GM18951 (cell line): ENCODE data around the gene MYO1C.
"Not testable (repeated sequence)": the region's sequence is repeated elsewhere in the genome, so short reads cannot be mapped to it uniquely, and the experiment has no call there.

ENCODE experiments used
- POLR2A ChIP-seq: IDR thresholded peaks from 4 replicates; pipeline ENCODE4 v1.6.1; 2011; ENCODE audit warnings: mild to moderate bottlenecking; ENCODE audit not compliant: insufficient read length, insufficient read depth; ENCODE audit errors: extremely low read depth
- in situ Hi-C: fragments of 300-500 bp; cut with MboI; formaldehyde crosslinking; loops from one replicate; pipeline ENCODE4 v1.12.0; 2022; ENCODE audit warnings: low sequenced_read_pairs, mixed read lengths, inconsistent platforms; ENCODE audit not compliant: unreplicated experiment

The MYO1C gene

DNA sequence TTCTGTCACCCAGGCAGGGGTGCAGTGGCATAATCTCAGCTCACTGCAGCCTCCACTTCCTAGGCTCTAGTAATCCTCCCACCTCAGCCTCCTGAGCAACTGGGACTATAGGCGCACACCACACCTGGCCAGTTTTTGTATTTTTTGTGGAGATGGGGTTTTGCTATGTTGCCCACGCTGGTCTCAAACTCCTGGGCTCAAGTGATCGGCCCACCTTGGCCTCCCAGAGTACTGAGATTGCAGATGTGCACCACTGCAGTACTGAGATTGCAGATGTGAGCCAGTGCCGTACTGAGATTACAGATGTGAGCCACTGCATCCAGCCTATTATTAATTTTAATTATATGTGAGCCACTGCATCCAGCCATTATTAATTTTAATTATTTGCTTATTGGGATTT lies 50.3 kb downstream of the MYO1C start:
- in situ Hi-C loops = no loop called here
- no peak for TF ChIP-seq POLR2A

DNA sequence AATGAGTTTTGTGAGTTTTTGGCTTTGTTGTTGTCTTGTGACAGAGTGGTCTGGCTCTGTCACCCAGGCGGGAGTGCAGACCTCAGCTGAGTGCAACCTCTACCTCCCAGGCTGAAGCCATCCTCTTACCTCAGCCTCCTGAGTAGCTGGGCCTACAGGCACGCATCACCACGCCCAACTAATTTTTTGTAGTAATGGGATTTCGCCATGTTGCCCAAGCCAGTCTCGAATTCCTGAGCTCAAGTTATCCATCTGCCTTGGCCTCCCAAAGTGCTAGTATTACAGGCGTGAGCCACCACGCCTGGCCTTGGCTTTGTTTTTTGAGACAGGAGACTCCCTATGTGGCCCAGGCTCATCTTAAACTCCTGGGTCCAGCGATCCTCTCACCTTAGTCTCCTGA lies 51.6 kb downstream of the MYO1C start:
- no peak for TF ChIP-seq POLR2A
- in situ Hi-C loops = no loop called here

DNA sequence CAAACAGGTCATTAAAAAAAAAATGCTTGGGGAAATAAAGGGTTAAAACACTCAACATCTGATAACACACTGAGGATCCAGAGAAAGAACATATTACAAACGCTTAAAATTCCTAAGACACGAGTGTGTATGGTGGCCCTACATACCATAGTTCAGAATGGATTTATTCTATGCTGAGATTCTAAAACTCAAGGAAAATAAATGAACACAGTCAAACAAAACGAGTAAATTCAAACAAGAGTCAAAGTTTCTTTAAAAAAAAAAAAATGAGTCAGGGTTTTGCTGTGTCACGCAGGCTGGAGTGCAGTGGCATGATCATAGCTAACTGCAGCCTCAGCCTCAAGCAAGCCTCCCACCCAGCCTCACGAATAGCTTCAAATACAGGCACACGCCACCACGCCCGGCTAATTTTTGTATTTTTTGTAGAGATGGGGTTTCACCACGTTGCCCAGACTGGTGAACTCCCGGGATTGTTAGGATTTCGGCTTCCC lies 53.8 kb downstream of the MYO1C start:
- in situ Hi-C loops = no loop called here
- no peak for TF ChIP-seq POLR2A

- in situ Hi-C loops = no loop called here
- TF ChIP-seq POLR2A = no peak
Observed at GRCh38 chr17:1435326-1435725, 57.2 kb downstream of the MYO1C start.

DNA sequence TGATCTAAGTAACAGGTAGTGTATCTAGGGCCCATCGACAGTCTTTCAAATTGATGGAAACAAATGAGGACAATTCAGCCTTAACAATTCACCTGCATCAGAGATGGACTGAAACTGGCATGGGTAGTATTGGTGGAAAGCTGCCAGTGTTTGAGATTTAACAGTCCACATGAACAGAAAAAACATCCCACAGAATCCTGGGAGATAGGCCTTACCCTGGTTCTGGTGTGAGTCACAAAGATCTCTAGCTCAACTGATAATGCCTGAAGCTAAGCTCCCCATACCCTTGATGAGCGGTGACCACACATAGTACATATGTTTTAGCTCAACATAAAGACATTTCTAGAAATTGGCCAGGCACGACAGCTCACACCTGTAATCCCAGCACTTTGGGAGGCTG lies 58.3 kb downstream of the MYO1C start:
- no peak for TF ChIP-seq POLR2A

DNA sequence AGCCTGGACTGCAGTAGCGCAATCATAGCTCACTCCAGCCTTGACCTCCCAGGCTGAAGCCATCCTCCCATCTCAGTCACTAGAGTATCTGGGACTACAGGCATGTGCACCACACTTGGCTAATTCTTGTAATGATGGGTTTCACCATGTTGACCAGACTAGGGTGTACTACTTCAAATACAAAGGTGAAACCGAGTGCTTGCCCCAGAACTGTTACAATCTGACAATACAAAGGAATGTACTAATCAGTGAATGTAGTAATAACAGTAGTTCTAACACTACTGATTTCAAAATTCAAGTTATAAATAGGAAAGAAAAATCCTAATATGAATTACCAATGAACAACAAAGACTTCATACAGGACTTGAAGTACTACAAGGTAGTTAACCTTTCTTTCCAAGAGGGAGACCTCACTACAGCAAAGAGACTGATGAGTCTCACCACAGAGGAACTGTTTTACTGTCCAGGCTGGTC lies 60.8 kb downstream of the MYO1C start:
- in situ Hi-C loops = no loop called here
- no peak for TF ChIP-seq POLR2A

More for the DNA sequence above, 58.3 kb downstream of the MYO1C start:
- in situ Hi-C loops = no loop called here

DNA sequence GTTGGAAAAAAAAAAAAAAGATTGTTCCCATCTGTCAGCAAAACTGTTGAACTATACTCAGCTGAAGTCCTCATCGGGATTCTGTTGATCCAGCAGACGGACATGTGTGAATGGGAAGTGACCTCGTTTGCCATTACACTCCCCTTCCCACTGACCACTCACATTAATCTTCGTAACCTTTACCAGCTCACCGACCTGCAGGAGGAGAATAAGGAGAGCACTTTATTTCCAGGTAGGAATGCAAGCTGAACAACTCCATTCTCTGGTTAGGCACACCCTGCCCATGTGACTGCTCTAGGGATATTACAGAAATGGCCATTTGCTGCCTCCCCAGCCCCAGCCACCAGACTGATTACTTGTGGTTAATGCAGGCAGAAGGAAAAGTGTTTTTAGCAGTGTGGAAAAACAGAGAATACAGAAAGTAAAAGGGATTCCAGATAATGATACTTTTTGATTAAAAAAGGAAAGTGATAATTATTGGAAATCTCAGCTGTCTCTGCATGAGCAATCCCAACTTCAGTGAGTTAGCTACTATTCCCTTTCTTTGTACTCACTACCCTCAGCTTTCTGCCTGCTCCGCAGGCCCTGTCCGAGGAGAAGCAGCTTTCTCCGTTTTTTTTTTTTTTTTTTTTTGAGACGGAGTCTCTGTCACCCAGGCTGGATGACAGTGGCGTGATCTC lies 68.9 kb downstream of the MYO1C start:
- in situ Hi-C loops = no loop called here
- TF ChIP-seq POLR2A = no peak

- no peak for TF ChIP-seq POLR2A
- in situ Hi-C loops = no loop called here
Observed at GRCh38 chr17:1422885-1423284, 69.6 kb downstream of the MYO1C start.

- no peak for TF ChIP-seq POLR2A
- in situ Hi-C loops = no loop called here
Observed at GRCh38 chr17:1421470-1421869, 71.0 kb downstream of the MYO1C start.

GRCh38 chr17:1420981-1421380 lies 71.5 kb downstream of the MYO1C start:
- in situ Hi-C loops = no loop called here

GRCh38 chr17:1420163-1420562 lies 72.3 kb downstream of the MYO1C start:
- in situ Hi-C loops = no loop called here
- no peak for TF ChIP-seq POLR2A

More at GRCh38 chr17:1420981-1421380, 71.5 kb downstream of the MYO1C start:
- TF ChIP-seq POLR2A = no peak

GRCh38 chr17:1418476-1418875 lies 74.0 kb downstream of the MYO1C start:
- in situ Hi-C loops = not testable (repeated sequence)

DNA sequence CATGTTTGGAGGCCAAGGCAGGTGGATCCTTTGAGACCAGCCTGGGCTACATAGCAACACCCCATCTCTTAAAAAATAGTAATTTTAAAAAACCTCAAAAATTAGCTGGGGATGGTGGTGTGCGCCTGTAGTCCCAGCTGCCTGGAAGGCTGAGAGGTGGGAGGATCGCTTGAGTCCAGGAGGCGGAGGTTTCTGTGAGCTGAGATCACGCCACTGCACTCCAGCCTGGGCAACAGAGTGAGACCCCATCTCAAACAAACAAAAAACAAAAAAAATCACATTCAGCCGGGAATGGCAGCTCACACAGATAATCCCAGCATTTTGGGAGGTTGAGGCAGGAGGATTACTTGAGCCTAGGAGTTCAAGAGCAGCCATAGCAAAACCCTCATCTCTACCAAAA lies 76.1 kb downstream of the MYO1C start:
- in situ Hi-C loops = no loop called here
- no peak for TF ChIP-seq POLR2A

- no peak for TF ChIP-seq POLR2A
- in situ Hi-C loops = no loop called here
Observed at GRCh38 chr17:1414634-1415033, 77.9 kb downstream of the MYO1C start.
